Epithelial cell of proximal tubule (primary cell): ENCODE results near the gene KLF1. TPM values are rescaled to one million over a fixed set of nuclear protein-coding genes. Genes with fewer than 3 reads are reported as not detected.

ENCODE experiments used
- DNase-seq: peaks from one replicate; pipeline ENCODE4 v3.0.0-alpha.2; 2011; ENCODE audit warnings: low read depth
- H3K4me3 ChIP-seq: 2 replicates; pipeline ENCODE4 v1.5.1; 2011; ENCODE audit warnings: low read depth, mild to moderate bottlenecking, low read length
- total RNA-seq: library from RNA; depleted of rRNA; stranded (reverse); fragments of >200 nt; gene quantifications from 2 replicates; pipeline ENCODE4 v1.2.3, GENCODE V29; 2015
- TF ChIP-seq, protein P1 (sequence below): conservative IDR thresholded peaks from 2 replicates; pipeline ENCODE4 v1.5.1; 2012; ENCODE audit warnings: low read depth, mild to moderate bottlenecking, low read length

KLF1 gene
- total RNA-seq, 1 donor from 2014 or later = not detected

DNA sequence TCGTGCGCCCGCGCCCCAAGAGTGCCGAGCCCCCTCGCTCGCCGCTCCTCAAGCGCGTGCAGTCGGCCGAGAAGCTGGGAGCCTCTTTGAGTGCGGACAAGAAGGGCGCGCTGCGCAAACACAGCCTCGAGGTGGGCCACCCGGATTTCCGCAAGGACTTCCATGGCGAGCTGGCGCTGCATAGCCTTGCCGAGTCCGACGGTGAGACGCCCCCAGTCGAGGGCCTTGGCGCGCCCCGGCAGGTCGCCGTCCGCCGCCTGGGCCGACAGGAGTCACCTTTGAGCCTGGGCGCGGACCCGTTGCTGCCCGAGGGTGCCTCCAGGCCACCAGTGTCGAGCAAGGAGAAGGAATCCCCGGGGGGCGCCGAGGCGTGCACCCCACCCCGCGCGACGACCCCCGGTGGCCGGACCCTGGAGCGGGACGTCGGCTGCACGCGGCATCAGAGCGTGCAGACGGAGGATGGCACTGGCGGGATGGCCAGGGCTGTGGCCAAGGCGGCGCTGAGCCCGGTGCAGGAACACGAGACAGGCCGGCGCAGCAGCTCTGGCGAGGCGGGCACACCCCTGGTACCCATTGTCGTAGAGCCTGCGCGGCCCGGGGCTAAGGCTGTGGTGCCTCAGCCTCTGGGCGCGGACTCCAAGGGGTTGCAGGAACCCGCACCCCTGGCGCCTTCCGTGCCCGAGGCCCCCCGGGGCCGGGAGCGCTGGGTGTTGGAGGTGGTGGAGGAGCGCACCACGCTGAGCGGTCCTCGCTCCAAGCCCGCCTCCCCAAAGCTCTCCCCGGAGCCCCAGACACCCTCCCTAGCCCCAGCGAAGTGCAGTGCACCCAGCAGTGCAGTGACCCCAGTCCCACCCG is 12.9 kb downstream of the KLF1 start:
- TF ChIP-seq, protein P1, sequence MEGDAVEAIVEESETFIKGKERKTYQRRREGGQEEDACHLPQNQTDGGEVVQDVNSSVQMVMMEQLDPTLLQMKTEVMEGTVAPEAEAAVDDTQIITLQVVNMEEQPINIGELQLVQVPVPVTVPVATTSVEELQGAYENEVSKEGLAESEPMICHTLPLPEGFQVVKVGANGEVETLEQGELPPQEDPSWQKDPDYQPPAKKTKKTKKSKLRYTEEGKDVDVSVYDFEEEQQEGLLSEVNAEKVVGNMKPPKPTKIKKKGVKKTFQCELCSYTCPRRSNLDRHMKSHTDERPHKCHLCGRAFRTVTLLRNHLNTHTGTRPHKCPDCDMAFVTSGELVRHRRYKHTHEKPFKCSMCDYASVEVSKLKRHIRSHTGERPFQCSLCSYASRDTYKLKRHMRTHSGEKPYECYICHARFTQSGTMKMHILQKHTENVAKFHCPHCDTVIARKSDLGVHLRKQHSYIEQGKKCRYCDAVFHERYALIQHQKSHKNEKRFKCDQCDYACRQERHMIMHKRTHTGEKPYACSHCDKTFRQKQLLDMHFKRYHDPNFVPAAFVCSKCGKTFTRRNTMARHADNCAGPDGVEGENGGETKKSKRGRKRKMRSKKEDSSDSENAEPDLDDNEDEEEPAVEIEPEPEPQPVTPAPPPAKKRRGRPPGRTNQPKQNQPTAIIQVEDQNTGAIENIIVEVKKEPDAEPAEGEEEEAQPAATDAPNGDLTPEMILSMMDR = no peak
- no peak overlapping the region for H3K4me3 ChIP-seq
- DNase-seq = no peak

DNA sequence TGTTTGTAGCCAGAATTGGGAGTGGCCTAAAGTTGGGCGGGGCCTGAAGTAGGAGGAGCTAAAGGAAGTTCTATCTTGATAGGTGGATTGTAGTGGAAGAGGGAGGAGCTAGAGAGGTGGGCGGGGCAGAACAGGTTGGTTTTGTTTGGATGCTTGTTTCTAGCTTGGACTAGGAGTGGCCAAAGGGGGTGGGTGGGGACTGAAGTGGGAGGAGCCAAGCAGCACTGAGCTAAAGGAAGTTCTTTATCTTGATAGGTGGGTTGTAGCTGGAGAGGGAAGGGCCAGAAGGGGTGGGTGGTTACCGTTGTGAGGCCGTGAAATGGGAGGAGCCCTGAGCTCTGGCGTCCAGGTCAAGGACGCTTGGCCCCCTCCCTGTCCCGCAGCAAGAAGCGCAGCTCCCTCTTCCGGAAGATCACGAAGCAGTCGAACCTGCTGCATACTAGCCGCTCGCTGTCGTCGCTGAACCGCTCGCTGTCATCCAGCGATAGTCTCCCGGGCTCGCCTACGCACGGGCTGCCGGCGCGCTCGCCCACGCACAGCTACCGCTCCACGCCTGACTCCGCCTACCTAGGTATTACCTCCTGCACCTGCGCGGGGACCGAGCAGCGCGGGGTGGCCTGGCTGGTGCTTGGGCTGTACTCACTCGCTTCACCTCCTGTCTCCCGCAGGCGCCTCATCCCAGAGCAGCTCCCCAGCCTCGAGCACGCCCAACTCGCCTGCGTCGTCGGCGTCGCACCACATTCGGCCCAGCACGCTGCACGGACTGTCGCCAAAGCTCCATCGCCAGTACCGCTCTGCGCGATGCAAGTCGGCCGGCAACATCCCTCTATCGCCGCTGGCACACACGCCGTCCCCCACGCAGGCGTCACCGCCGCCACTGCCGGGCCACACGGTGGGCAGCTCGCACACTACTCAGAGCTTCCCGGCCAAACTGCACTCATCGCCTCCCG is 13.8 kb downstream of the KLF1 start:
- peak; percentile 50 for DNase-seq
- peak overlapping the region; percentile 46 for H3K4me3 ChIP-seq
- TF ChIP-seq, protein P1 = peak; percentile 4

DNA sequence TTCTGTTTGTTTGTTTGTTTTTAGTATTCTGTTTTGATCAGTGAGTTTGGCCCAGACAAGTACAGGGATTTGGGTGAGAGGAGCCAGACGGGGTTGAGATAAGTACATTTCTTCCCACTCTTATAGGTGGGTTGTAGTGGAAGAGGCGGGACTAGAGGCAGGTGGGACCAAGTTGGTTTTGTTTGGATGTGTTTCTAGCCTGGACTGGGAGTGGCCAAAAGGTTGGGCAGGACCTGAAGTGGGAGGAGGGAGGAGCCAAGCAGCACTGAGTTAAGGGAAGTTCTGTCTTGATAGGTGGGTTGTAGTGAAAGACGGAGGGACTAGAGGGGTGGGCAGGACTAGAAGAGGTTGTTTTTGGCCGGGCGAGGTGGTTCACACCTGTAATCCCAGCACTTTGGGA is 14.7 kb downstream of the KLF1 start:
- TF ChIP-seq, protein P1 = no peak
- no peak overlapping the region for H3K4me3 ChIP-seq
- no peak for DNase-seq

DNA sequence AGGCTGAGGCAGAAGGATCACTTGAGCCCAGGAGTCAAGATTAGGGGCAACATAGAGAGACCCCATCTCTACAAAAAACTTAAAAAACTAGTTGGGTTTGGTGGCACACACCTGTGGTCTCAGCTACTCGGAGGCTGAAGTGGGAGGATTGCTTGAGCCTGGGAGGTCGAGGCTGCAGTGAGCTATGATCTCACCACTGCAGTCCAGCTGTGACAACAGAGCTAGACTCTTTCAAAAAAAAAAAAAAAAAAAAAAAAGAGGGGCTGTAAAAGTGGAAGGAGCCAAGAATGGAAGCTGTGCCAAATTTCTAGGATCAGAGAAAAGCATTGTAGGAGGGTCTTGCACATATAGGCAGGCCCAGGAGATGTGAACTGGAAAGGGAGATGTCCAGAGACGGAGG is 15.3 kb downstream of the KLF1 start:
- DNase-seq = no peak
- TF ChIP-seq, protein P1 = no peak
- H3K4me3 ChIP-seq = no peak overlapping the region

DNA sequence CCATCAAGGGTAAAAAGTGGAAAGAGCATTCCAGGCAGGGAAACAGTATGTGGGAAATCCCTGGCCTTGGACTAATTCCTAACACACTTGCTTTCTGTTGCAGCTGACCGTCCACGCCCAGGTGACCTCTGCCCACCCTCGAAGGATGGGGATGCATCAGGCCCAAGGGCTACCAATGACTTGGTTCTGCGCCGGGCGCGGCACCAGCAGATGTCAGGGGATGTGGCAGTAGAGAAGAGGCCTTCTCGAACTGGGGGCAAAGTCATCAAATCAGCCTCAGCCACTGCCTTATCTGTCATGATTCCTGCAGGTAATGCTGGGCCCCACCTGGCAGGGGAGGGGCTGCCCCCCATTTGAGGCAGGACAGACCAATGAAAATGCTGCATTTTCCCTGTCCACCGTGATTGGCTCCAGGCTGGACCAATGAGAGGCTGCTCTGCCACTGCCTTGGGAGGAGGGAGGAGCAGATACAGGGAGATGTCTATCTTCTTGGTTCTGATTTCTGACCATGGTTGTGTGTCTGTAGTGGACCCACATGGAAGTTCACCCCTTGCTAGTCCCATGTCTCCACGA is 18.4 kb downstream of the KLF1 start:
- TF ChIP-seq, protein P1 = no peak
- H3K4me3 ChIP-seq = no peak overlapping the region
- no peak for DNase-seq

DNA sequence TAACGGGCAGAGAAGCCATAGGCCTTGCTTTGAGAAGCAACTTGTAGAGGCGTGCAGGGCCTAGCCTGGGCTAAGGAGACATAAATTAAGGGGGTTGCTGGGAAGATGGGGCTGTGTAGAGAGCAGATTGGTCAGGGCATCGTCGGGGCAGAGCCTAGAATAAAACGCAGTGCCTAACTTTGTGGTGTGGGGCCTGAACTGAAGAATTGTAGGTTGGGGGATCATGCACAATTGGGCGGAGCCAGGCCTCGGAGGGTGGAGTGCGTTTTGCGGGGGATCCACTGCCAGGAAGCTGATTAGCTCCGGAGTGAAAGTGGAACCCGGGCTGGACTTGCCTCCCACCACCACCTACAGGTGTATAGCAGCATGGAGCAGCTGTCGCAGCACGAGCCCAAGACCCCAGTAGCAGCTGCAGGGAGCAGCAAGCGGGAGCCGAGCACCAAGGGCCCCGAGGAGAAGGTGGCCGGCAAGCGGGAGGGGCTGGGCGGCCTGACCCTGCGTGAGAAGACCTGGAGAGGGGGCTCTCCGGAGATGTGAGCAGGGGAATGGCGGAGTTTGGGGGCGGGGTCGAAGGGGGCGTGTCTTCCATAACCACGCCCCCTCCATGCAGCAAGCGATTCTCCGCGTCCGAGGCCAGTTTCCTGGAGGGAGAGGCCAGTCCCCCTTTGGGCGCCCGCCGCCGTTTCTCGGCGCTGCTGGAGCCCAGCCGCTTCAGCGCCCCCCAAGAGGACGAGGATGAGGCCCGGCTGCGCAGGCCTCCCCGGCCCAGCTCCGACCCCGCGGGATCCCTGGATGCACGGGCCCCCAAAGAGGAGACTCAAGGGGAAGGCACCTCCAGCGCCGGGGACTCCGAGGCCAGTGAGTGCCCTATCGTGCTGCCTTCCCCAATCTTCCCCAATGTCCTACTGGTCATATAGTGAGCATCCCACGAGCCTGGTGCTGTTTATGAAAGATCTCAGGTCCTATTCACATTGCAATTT is 19.6 kb downstream of the KLF1 start:
- H3K4me3 ChIP-seq = peak overlapping the region; percentile 50
- DNase-seq = no peak
- TF ChIP-seq, protein P1 = no peak
